ENCODE measurements around the gene AP2A1. TPM values are rescaled to one million over a fixed set of nuclear protein-coding genes. Genes with fewer than 3 reads are reported as not detected.
A peak's percentile ranks its signal among the peaks of the same experiment; 100 is the strongest.

Gene AP2A1
- total and polyA plus RNA-seq, 2 of the 13 experiments (the other 11 are each of a cell fraction or from before 2014, with no cell fraction given) = 22.7 to 39.7 TPM

- TF ChIP-seq, protein P1, sequence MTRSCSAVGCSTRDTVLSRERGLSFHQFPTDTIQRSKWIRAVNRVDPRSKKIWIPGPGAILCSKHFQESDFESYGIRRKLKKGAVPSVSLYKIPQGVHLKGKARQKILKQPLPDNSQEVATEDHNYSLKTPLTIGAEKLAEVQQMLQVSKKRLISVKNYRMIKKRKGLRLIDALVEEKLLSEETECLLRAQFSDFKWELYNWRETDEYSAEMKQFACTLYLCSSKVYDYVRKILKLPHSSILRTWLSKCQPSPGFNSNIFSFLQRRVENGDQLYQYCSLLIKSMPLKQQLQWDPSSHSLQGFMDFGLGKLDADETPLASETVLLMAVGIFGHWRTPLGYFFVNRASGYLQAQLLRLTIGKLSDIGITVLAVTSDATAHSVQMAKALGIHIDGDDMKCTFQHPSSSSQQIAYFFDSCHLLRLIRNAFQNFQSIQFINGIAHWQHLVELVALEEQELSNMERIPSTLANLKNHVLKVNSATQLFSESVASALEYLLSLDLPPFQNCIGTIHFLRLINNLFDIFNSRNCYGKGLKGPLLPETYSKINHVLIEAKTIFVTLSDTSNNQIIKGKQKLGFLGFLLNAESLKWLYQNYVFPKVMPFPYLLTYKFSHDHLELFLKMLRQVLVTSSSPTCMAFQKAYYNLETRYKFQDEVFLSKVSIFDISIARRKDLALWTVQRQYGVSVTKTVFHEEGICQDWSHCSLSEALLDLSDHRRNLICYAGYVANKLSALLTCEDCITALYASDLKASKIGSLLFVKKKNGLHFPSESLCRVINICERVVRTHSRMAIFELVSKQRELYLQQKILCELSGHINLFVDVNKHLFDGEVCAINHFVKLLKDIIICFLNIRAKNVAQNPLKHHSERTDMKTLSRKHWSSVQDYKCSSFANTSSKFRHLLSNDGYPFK (CRISPR knock-in tag; IDR thresholded peaks at IDR 0.05; ENCODE audit: borderline replicate concordance) = peak; percentile 98
- no peak for TF ChIP-seq ZFP41 (CRISPR knock-in tag; IDR thresholded peaks at IDR 0.05; ENCODE audit: borderline replicate concordance)
- TF ChIP-seq, protein P2, sequence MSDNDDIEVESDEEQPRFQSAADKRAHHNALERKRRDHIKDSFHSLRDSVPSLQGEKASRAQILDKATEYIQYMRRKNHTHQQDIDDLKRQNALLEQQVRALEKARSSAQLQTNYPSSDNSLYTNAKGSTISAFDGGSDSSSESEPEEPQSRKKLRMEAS (IDR thresholded peaks at IDR 0.05) = 0 out of 2 replicates have a peak, but pooled peaks have one; percentile 50
- TF ChIP-seq, protein P3, sequence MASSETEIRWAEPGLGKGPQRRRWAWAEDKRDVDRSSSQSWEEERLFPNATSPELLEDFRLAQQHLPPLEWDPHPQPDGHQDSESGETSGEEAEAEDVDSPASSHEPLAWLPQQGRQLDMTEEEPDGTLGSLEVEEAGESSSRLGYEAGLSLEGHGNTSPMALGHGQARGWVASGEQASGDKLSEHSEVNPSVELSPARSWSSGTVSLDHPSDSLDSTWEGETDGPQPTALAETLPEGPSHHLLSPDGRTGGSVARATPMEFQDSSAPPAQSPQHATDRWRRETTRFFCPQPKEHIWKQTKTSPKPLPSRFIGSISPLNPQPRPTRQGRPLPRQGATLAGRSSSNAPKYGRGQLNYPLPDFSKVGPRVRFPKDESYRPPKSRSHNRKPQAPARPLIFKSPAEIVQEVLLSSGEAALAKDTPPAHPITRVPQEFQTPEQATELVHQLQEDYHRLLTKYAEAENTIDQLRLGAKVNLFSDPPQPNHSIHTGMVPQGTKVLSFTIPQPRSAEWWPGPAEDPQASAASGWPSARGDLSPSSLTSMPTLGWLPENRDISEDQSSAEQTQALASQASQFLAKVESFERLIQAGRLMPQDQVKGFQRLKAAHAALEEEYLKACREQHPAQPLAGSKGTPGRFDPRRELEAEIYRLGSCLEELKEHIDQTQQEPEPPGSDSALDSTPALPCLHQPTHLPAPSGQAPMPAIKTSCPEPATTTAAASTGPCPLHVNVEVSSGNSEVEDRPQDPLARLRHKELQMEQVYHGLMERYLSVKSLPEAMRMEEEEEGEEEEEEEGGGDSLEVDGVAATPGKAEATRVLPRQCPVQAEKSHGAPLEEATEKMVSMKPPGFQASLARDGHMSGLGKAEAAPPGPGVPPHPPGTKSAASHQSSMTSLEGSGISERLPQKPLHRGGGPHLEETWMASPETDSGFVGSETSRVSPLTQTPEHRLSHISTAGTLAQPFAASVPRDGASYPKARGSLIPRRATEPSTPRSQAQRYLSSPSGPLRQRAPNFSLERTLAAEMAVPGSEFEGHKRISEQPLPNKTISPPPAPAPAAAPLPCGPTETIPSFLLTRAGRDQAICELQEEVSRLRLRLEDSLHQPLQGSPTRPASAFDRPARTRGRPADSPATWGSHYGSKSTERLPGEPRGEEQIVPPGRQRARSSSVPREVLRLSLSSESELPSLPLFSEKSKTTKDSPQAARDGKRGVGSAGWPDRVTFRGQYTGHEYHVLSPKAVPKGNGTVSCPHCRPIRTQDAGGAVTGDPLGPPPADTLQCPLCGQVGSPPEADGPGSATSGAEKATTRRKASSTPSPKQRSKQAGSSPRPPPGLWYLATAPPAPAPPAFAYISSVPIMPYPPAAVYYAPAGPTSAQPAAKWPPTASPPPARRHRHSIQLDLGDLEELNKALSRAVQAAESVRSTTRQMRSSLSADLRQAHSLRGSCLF (CRISPR knock-in tag; IDR thresholded peaks at IDR 0.05; ENCODE audit: borderline replicate concordance) = no peak
- TF ChIP-seq HCFC1 (IDR thresholded peaks at IDR 0.05; ENCODE audit: low read depth, low read length) = peak; percentile 70
- TF ChIP-seq ZKSCAN5 (CRISPR knock-in tag; IDR thresholded peaks at IDR 0.05) = 0 out of 2 replicates have a peak, but pooled peaks have one; percentile 14
- TF ChIP-seq, protein P4, sequence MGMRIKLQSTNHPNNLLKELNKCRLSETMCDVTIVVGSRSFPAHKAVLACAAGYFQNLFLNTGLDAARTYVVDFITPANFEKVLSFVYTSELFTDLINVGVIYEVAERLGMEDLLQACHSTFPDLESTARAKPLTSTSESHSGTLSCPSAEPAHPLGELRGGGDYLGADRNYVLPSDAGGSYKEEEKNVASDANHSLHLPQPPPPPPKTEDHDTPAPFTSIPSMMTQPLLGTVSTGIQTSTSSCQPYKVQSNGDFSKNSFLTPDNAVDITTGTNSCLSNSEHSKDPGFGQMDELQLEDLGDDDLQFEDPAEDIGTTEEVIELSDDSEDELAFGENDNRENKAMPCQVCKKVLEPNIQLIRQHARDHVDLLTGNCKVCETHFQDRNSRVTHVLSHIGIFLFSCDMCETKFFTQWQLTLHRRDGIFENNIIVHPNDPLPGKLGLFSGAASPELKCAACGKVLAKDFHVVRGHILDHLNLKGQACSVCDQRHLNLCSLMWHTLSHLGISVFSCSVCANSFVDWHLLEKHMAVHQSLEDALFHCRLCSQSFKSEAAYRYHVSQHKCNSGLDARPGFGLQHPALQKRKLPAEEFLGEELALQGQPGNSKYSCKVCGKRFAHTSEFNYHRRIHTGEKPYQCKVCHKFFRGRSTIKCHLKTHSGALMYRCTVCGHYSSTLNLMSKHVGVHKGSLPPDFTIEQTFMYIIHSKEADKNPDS (CRISPR knock-in tag; IDR thresholded peaks at IDR 0.05) = no peak
- TF ChIP-seq IRX3 (CRISPR knock-in tag; IDR thresholded peaks at IDR 0.05; ENCODE audit: borderline replicate concordance, low read depth) = no peak
- TF ChIP-seq KDM5A (IDR thresholded peaks at IDR 0.05; ENCODE audit: borderline replicate concordance, low read length) = peak; percentile 24
- no peak for TF ChIP-seq ZBTB21 (CRISPR knock-in tag; IDR thresholded peaks at IDR 0.05)
- peak; percentile 55; the same call in 1 of the 2 replicates for TF ChIP-seq RELA (CRISPR knock-in tag; IDR thresholded peaks at IDR 0.05)
- peak; percentile 86 for TF ChIP-seq GMEB1 (CRISPR knock-in tag; IDR thresholded peaks at IDR 0.05; ENCODE audit: borderline replicate concordance)
- TF ChIP-seq ZNF441 (CRISPR knock-in tag; IDR thresholded peaks at IDR 0.05; ENCODE audit: borderline replicate concordance) = 0 out of 2 replicates have a peak, but pooled peaks have one; percentile 7
- TF ChIP-seq NFKBIZ (CRISPR knock-in tag; IDR thresholded peaks at IDR 0.05) = 0 out of 2 replicates have a peak, but pooled peaks have one; percentile 37
- peak; percentile 29; the same call in 1 of the 2 replicates for TF ChIP-seq ZSCAN25 (CRISPR knock-in tag; IDR thresholded peaks at IDR 0.05)
Measured at GRCh38 chr19:49817964-49818648, 51.3 kb downstream of the AP2A1 start, which contains the start of gene MED25 (continued).
